ENCODE data around the gene TMEM201.
A peak's percentile ranks its signal among the peaks of the same experiment; 100 is the strongest.

Gene TMEM201

GRCh38 chr1:9573723-9574122, 15.0 kb upstream of the TMEM201 start:
- Histone ChIP-seq H3K4me3 (IDR thresholded peaks at IDR 0.05; ENCODE audit: insufficient read depth, low read depth, low read length) (no peak overlapping the region), H3K4me2 (no peak overlapping the region), H2AFZ (ENCODE audit: low read depth) (no peak overlapping the region), H3K9ac (no peak overlapping the region), H3K27ac (no peak overlapping the region), H3K4me1 (ENCODE audit: low read depth, poor library complexity, severe bottlenecking) (no peaks in the 10 kb centered on the region), H3K27me3 (ENCODE audit: insufficient read depth, low read depth) (no peaks in the 10 kb centered on the region), H3K36me3 (ENCODE audit: insufficient read depth) (peaks cover 6% of the 10 kb centered on the region; the same call in 1 of the 2 replicates), H3K79me2 (ENCODE audit: insufficient read depth, low read depth) (no peaks in the 10 kb centered on the region), H4K20me1 (ENCODE audit: insufficient read depth) (peaks cover 5% of the 10 kb centered on the region; the same call in 1 of the 2 replicates)
- TF ChIP-seq CTCF (conservative IDR thresholded peaks at IDR 0.05; ENCODE audit: low read depth, low read length) = peak; percentile 58

GRCh38 chr1:9575486-9575885, 13.2 kb upstream of the TMEM201 start:
- H3K4me2 ChIP-seq = no peak overlapping the region
- H3K27ac ChIP-seq = no peak overlapping the region
- H3K9ac ChIP-seq = no peak overlapping the region
- no peaks in the 10 kb centered on the region for H3K4me1 ChIP-seq (ENCODE audit: low read depth, poor library complexity, severe bottlenecking)
- H3K27me3 ChIP-seq (ENCODE audit: insufficient read depth, low read depth) = no peaks in the 10 kb centered on the region
- no peaks in the 10 kb centered on the region for H3K79me2 ChIP-seq (ENCODE audit: insufficient read depth, low read depth)
- H3K36me3 ChIP-seq (ENCODE audit: insufficient read depth) = peaks cover 7% of the 10 kb centered on the region; the same call in 1 of the 2 replicates
- H2AFZ ChIP-seq (ENCODE audit: low read depth) = no peak overlapping the region
- TF ChIP-seq CTCF (conservative IDR thresholded peaks at IDR 0.05; ENCODE audit: low read depth, low read length) = no peak
- no peak overlapping the region for H3K4me3 ChIP-seq (IDR thresholded peaks at IDR 0.05; ENCODE audit: insufficient read depth, low read depth, low read length)
- peaks cover 5% of the 10 kb centered on the region; the same call in 1 of the 2 replicates for H4K20me1 ChIP-seq (ENCODE audit: insufficient read depth)

GRCh38 chr1:9576903-9577302, 11.8 kb upstream of the TMEM201 start:
- no peak overlapping the region for H3K4me2 ChIP-seq
- H3K27ac ChIP-seq = no peak overlapping the region
- H3K27me3 ChIP-seq (ENCODE audit: insufficient read depth, low read depth) = no peaks in the 10 kb centered on the region
- H3K9ac ChIP-seq = no peak overlapping the region
- H3K4me1 ChIP-seq (ENCODE audit: low read depth, poor library complexity, severe bottlenecking) = no peaks in the 10 kb centered on the region
- H2AFZ ChIP-seq (ENCODE audit: low read depth) = no peak overlapping the region
- no peak for TF ChIP-seq CTCF (conservative IDR thresholded peaks at IDR 0.05; ENCODE audit: low read depth, low read length)
- H3K36me3 ChIP-seq (ENCODE audit: insufficient read depth) = peaks cover 7% of the 10 kb centered on the region; the same call in 1 of the 2 replicates
- no peak overlapping the region for H3K4me3 ChIP-seq (IDR thresholded peaks at IDR 0.05; ENCODE audit: insufficient read depth, low read depth, low read length)
- H4K20me1 ChIP-seq (ENCODE audit: insufficient read depth) = peaks cover 5% of the 10 kb centered on the region; the same call in 1 of the 2 replicates
- no peaks in the 10 kb centered on the region for H3K79me2 ChIP-seq (ENCODE audit: insufficient read depth, low read depth)

- H3K27me3 ChIP-seq (ENCODE audit: insufficient read depth, low read depth) = no peaks in the 10 kb centered on the region
- H2AFZ ChIP-seq (ENCODE audit: low read depth) = no peak overlapping the region
- H3K4me3 ChIP-seq (IDR thresholded peaks at IDR 0.05; ENCODE audit: insufficient read depth, low read depth, low read length) = no peak overlapping the region
- no peaks in the 10 kb centered on the region for H3K4me1 ChIP-seq (ENCODE audit: low read depth, poor library complexity, severe bottlenecking)
- peaks cover 5% of the 10 kb centered on the region; the same call in 1 of the 2 replicates for H4K20me1 ChIP-seq (ENCODE audit: insufficient read depth)
- H3K9ac ChIP-seq = no peak overlapping the region
- no peak overlapping the region for H3K4me2 ChIP-seq
- H3K27ac ChIP-seq = no peak overlapping the region
- H3K36me3 ChIP-seq (ENCODE audit: insufficient read depth) = peaks cover 7% of the 10 kb centered on the region; the same call in 1 of the 2 replicates
- no peaks in the 10 kb centered on the region for H3K79me2 ChIP-seq (ENCODE audit: insufficient read depth, low read depth)
- TF ChIP-seq CTCF (conservative IDR thresholded peaks at IDR 0.05; ENCODE audit: low read depth, low read length) = no peak
Measured at GRCh38 chr1:9577423-9577822, 11.3 kb upstream of the TMEM201 start.
